Mucosa of descending colon (tissue), 3 donors: Measurements from ENCODE around the gene GFOD2. TPM values are rescaled to one million over a fixed set of nuclear protein-coding genes. Genes with fewer than 3 reads are reported as not detected.
A peak's percentile ranks its signal among the peaks of the same experiment; 100 is the strongest.

Experiments used
- ATAC-seq: fragments of 200-7000 bp; cut with Tn5 transposase; one replicate; pipeline ENCODE4 v1.9.1; 2020; ENCODE audit warnings: mild to moderate bottlenecking, moderate library complexity
- DNase-seq, 3 donors: peaks; one replicate each; pipeline ENCODE4 v3.0.0-alpha.2; 2020
- H3K36me3 ChIP-seq: fragments of 200-600 bp; one replicate; pipeline ENCODE4 v1.8.0; 2021; ENCODE audit warnings: low read depth, mild to moderate bottlenecking
- H3K4me1 ChIP-seq: fragments of 200-600 bp; one replicate; pipeline ENCODE4 v1.8.0; 2021; ENCODE audit warnings: low read depth, mild to moderate bottlenecking
- H3K4me3 ChIP-seq: fragments of 200-600 bp; one replicate; pipeline ENCODE4 v1.8.0; 2021; ENCODE audit warnings: mild to moderate bottlenecking
- H3K9me3 ChIP-seq: fragments of 200-600 bp; one replicate; pipeline ENCODE4 v1.8.0; 2021; ENCODE audit warnings: mild to moderate bottlenecking
- CTCF ChIP-seq: fragments of 200-600 bp; IDR thresholded peaks from one replicate; pipeline ENCODE4 v1.8.0; 2022; ENCODE audit warnings: antibody characterized with exemption, mild to moderate bottlenecking
- intact Hi-C, 2 donors: fragments of 100-400 bp; cut with DNase I in 1 of 2; cut with micrococcal nuclease in 1 of 2; formaldehyde crosslinking; loops; one replicate each; pipeline versions ENCODE4 v1.11.0 to v1.11.1; 2022; cut with DNase I, micrococcal nuclease
- total RNA-seq, 3 donors: library from RNA; stranded (reverse); fragmentation: NEBNext Ultra II Directional in 2 of 3; extraction: Animal tissue kit (Norgen Biotek cat#: 25700) in 2 of 3; gene quantifications; one replicate each; pipeline versions ENCODE4 v1.2.1 to v1.2.4, GENCODE V29; 2021 to 2023
- donor health status: DM: no; HTN: no; CAD: no; lungs with moderate emphysema.
- donor health status: DM: no; HTN: no; CAD: no.
- donor health status: DM: no; HTN: yes; CAD: no.

GFOD2 gene
- total RNA-seq, 3 donors from 2014 or later = 25.6 to 29.2 (median 27.9) TPM

- H3K36me3 ChIP-seq = no peaks in the 10 kb centered on the region
- ATAC-seq (peak; percentile 25), DNase-seq (no peak)
Measured at GRCh38 chr16:67685388-67686112, 33.6 kb downstream of the GFOD2 start.

GRCh38 chr16:67683767-67684166, 35.3 kb downstream of the GFOD2 start:
- intact Hi-C loops = no loop called here
- no peaks in the 10 kb centered on the region for H3K36me3 ChIP-seq
- no peak overlapping the region for H3K4me3 ChIP-seq
- DNase-seq (peak in 1 of 3 donors; percentile 48), ATAC-seq (peak; percentile 75)
- no peak for TF ChIP-seq CTCF
- no peaks in the 10 kb centered on the region for H3K9me3 ChIP-seq
- peaks cover 4% of the 10 kb centered on the region for H3K4me1 ChIP-seq

More at GRCh38 chr16:67685388-67686112, 33.6 kb downstream of the GFOD2 start:
- H3K4me1 ChIP-seq = no peaks in the 10 kb centered on the region
- H3K9me3 ChIP-seq = no peaks in the 10 kb centered on the region
- TF ChIP-seq CTCF = no peak
- no peak overlapping the region for H3K4me3 ChIP-seq
- intact Hi-C loops = no loop called here

GRCh38 chr16:67679935-67680897, 38.9 kb downstream of the GFOD2 start:
- intact Hi-C loops = no loop called here

GRCh38 chr16:67678354-67679023, 40.6 kb downstream of the GFOD2 start:
- H3K4me3 ChIP-seq = no peak overlapping the region
- H3K4me1 ChIP-seq = peaks cover 21% of the 10 kb centered on the region
- TF ChIP-seq CTCF = no peak
- DNase-seq = peak in 1 of 3 donors; percentile 74
- ATAC-seq = peak; percentile 77
- intact Hi-C loops = no loop called here
- no peaks in the 10 kb centered on the region for H3K9me3 ChIP-seq
- no peaks in the 10 kb centered on the region for H3K36me3 ChIP-seq

More at GRCh38 chr16:67679935-67680897, 38.9 kb downstream of the GFOD2 start:
- H3K4me3 ChIP-seq = no peak overlapping the region
- TF ChIP-seq CTCF = no peak
- DNase-seq (no peak), ATAC-seq (no peak)
- peaks cover 7% of the 10 kb centered on the region for H3K4me1 ChIP-seq
- H3K9me3 ChIP-seq = no peaks in the 10 kb centered on the region
- H3K36me3 ChIP-seq = no peaks in the 10 kb centered on the region

GRCh38 chr16:67677712-67678111, 41.4 kb downstream of the GFOD2 start:
- no peaks in the 10 kb centered on the region for H3K9me3 ChIP-seq
- no peak overlapping the region for H3K4me3 ChIP-seq
- peaks cover 29% of the 10 kb centered on the region for H3K4me1 ChIP-seq
- TF ChIP-seq CTCF = no peak
- intact Hi-C loops = no loop called here
- ATAC-seq (no peak), DNase-seq (no peak)
- no peaks in the 10 kb centered on the region for H3K36me3 ChIP-seq
